ENCODE data around the gene MAP3K14.

MAP3K14 gene

DNA sequence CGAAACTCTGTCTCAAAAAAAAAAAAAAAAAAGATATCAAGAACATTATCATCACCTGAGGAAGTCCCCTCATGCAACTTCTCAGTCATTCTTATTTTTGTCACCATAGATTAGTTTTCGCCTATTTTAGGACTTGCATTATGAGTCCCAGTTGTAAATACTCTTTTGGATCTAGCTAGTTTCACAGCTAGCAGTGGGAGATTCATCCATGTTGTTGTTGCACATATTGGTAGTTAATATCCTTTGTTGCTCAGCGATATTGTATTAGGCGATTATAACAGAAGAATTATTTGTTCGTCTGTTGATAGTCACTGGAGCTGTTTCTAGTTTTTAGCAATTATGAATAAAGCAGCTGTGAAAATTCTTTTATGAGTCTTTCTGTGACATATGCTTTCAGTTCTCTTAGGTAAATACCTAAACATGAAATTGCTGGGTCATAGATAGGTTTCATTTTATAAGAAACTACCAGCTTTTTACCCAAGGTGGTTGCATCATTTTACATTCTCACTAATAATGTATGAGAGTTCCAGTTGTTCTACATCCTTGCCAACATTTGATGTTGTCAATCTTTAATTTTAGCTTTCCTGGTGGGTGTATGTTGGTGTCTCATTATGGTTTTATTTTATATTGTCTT, 40.7 kb upstream of the MAP3K14 start:
- Histone ChIP-seq H3K9me2 (replicated peaks; ENCODE audit: insufficient read depth, low read length) (no peaks in the 10 kb centered on the region), H4K20me1 (ENCODE audit: insufficient read depth, low read length) (no peaks in the 10 kb centered on the region), H3K27me3 (replicated peaks; ENCODE audit: insufficient read depth, low read length) (no peaks in the 10 kb centered on the region), H3K4me2 (ENCODE audit: low read depth, low read length) (no peak overlapping the region), H3K9ac (ENCODE audit: low read length) (no peak overlapping the region), H3F3A (ENCODE audit: insufficient read depth, low read length) (no peaks in the 10 kb centered on the region), H3K9me3 (replicated peaks; ENCODE audit: insufficient read depth, low read length) (no peaks in the 10 kb centered on the region), H3K79me2 (ENCODE audit: low read length) (no peaks in the 10 kb centered on the region), H3K27ac (ENCODE audit: low read length) (no peak overlapping the region), H3K4me3 (ENCODE audit: low read length) (no peak overlapping the region), H2AFZ (ENCODE audit: low read length) (no peak overlapping the region), H3K4me1 (ENCODE audit: low read length) (no peaks in the 10 kb centered on the region), H3K36me3 (replicated peaks; ENCODE audit: insufficient read depth, low read length) (no peaks in the 10 kb centered on the region)
- DNase-seq = no peak
- TF ChIP-seq, protein P1, sequence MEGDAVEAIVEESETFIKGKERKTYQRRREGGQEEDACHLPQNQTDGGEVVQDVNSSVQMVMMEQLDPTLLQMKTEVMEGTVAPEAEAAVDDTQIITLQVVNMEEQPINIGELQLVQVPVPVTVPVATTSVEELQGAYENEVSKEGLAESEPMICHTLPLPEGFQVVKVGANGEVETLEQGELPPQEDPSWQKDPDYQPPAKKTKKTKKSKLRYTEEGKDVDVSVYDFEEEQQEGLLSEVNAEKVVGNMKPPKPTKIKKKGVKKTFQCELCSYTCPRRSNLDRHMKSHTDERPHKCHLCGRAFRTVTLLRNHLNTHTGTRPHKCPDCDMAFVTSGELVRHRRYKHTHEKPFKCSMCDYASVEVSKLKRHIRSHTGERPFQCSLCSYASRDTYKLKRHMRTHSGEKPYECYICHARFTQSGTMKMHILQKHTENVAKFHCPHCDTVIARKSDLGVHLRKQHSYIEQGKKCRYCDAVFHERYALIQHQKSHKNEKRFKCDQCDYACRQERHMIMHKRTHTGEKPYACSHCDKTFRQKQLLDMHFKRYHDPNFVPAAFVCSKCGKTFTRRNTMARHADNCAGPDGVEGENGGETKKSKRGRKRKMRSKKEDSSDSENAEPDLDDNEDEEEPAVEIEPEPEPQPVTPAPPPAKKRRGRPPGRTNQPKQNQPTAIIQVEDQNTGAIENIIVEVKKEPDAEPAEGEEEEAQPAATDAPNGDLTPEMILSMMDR (IDR thresholded peaks at IDR 0.05; ENCODE audit: low read length) = no peak
- TF ChIP-seq EZH2phosphoT487 (IDR thresholded peaks at IDR 0.05; ENCODE audit: low read length) = no peak
- TF ChIP-seq EZH2 (optimal IDR thresholded peaks at IDR 0.05; ENCODE audit: low read depth, low read length) = no peak

DNA sequence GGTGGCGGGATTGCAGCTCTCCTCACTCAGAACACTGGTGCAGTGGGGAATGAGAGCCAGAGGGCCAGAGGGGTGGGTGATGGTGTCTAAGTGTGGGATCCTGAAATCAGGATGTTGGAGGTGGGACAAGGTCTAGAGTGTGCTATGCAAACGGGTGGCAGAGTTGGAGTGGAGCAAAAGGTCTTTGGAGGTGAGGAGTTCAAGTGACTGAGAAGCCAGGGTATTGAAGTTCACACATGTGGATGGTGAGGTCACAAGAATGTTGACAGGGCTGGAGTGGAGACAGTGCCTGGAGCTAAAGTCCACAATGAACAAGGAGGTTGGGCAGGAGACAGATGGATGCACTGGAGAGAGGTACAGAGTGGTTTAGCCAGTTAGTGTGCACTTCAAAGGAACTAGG, 38.3 kb upstream of the MAP3K14 start:
- no peaks in the 10 kb centered on the region for H3K79me2 ChIP-seq (ENCODE audit: low read length)
- no peaks in the 10 kb centered on the region for H3F3A ChIP-seq (ENCODE audit: insufficient read depth, low read length)
- TF ChIP-seq, protein P1 (IDR thresholded peaks at IDR 0.05; ENCODE audit: low read length) = no peak
- TF ChIP-seq EZH2phosphoT487 (IDR thresholded peaks at IDR 0.05; ENCODE audit: low read length) (no peak), EZH2 (optimal IDR thresholded peaks at IDR 0.05; ENCODE audit: low read depth, low read length) (no peak)
- H3K4me3 ChIP-seq (ENCODE audit: low read length) = no peak overlapping the region
- H3K4me2 ChIP-seq (ENCODE audit: low read depth, low read length) = no peak overlapping the region
- H3K27ac ChIP-seq (ENCODE audit: low read length) = no peak overlapping the region
- H3K4me1 ChIP-seq (ENCODE audit: low read length) = no peaks in the 10 kb centered on the region
- no peaks in the 10 kb centered on the region for H3K9me3 ChIP-seq (replicated peaks; ENCODE audit: insufficient read depth, low read length)
- H2AFZ ChIP-seq (ENCODE audit: low read length) = no peak overlapping the region
- no peak overlapping the region for H3K9ac ChIP-seq (ENCODE audit: low read length)
- no peaks in the 10 kb centered on the region for H3K36me3 ChIP-seq (replicated peaks; ENCODE audit: insufficient read depth, low read length)
- H3K27me3 ChIP-seq (replicated peaks; ENCODE audit: insufficient read depth, low read length) = no peaks in the 10 kb centered on the region
- no peaks in the 10 kb centered on the region for H4K20me1 ChIP-seq (ENCODE audit: insufficient read depth, low read length)
- H3K9me2 ChIP-seq (replicated peaks; ENCODE audit: insufficient read depth, low read length) = no peaks in the 10 kb centered on the region
- no peak for DNase-seq

DNA sequence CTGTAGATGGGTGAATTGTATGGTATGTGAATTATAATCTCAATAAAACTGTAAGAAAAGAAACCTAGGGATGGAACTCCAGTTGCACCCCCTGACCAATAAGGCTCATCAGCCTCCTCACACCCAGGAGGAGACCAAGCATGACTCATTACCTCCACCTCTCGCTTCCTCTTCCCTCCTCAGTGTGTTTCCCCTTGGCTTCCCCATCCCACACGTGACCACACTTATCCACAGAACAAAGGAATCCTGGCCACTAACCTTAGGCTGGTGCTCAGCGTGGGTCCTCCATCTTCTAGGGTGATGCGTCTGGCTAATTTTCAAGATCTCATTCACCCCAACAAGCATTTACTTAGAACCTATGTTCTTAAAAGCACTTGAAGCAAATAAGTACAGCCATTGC, 36.2 kb upstream of the MAP3K14 start:
- H3K4me2 ChIP-seq (ENCODE audit: low read depth, low read length) = no peak overlapping the region
- H3K9me3 ChIP-seq (replicated peaks; ENCODE audit: insufficient read depth, low read length) = no peaks in the 10 kb centered on the region
- H3K4me3 ChIP-seq (ENCODE audit: low read length) = no peak overlapping the region
- H3F3A ChIP-seq (ENCODE audit: insufficient read depth, low read length) = no peaks in the 10 kb centered on the region
- no peaks in the 10 kb centered on the region for H3K79me2 ChIP-seq (ENCODE audit: low read length)
- H3K9ac ChIP-seq (ENCODE audit: low read length) = no peak overlapping the region
- no peaks in the 10 kb centered on the region for H3K4me1 ChIP-seq (ENCODE audit: low read length)
- H3K27ac ChIP-seq (ENCODE audit: low read length) = no peak overlapping the region
- no peaks in the 10 kb centered on the region for H3K27me3 ChIP-seq (replicated peaks; ENCODE audit: insufficient read depth, low read length)
- H3K36me3 ChIP-seq (replicated peaks; ENCODE audit: insufficient read depth, low read length) = no peaks in the 10 kb centered on the region
- TF ChIP-seq EZH2phosphoT487 (IDR thresholded peaks at IDR 0.05; ENCODE audit: low read length) = no peak
- TF ChIP-seq, protein P1 (IDR thresholded peaks at IDR 0.05; ENCODE audit: low read length) = no peak
- TF ChIP-seq EZH2 (optimal IDR thresholded peaks at IDR 0.05; ENCODE audit: low read depth, low read length) = no peak
- no peaks in the 10 kb centered on the region for H4K20me1 ChIP-seq (ENCODE audit: insufficient read depth, low read length)
- no peaks in the 10 kb centered on the region for H3K9me2 ChIP-seq (replicated peaks; ENCODE audit: insufficient read depth, low read length)
- H2AFZ ChIP-seq (ENCODE audit: low read length) = no peak overlapping the region
- DNase-seq = no peak

All from MM.1S (cell line).